GM21825 (cell line): ENCODE measurements around the gene ERCC4.
A peak's percentile ranks its signal among the peaks of the same experiment; 100 is the strongest.

Experiments used
- ATAC-seq: cut with Tn5 transposase; IDR thresholded peaks from one replicate; pipeline ENCODE4 v1.9.1; 2021; ENCODE audit warnings: mild to moderate bottlenecking, moderate library complexity; ENCODE audit not compliant: unreplicated experiment

Gene ERCC4

GRCh38 chr16:13945744-13946485 is 26.0 kb downstream of the ERCC4 start:
- no peak for ATAC-seq

- ATAC-seq: no peak
Measured at GRCh38 chr16:13948086-13948485, 28.1 kb downstream of the ERCC4 start.

- no peak for ATAC-seq
Measured at GRCh38 chr16:13950821-13951547, 31.0 kb downstream of the ERCC4 start.

- no peak for ATAC-seq
Measured at GRCh38 chr16:13951611-13952010, 31.7 kb downstream of the ERCC4 start.

- ATAC-seq: no peak
Measured at GRCh38 chr16:13953501-13953900, 33.5 kb downstream of the ERCC4 start.

- no peak for ATAC-seq
Measured at GRCh38 chr16:13956635-13957196, 36.8 kb downstream of the ERCC4 start.

GRCh38 chr16:13957197-13958078 is 37.5 kb downstream of the ERCC4 start:
- ATAC-seq: peak; percentile 75

GRCh38 chr16:13958474-13958873 is 38.5 kb downstream of the ERCC4 start:
- ATAC-seq: no peak

GRCh38 chr16:13959626-13960025 is 39.7 kb downstream of the ERCC4 start:
- no peak for ATAC-seq

GRCh38 chr16:13961099-13961811 is 41.3 kb downstream of the ERCC4 start:
- no peak for ATAC-seq

- ATAC-seq: no peak
Measured at GRCh38 chr16:13962232-13962631, 42.3 kb downstream of the ERCC4 start.

GRCh38 chr16:13968835-13969234 is 48.9 kb downstream of the ERCC4 start:
- no peak for ATAC-seq

GRCh38 chr16:13969711-13970110 is 49.8 kb downstream of the ERCC4 start:
- ATAC-seq: no peak

- no peak for ATAC-seq
Measured at GRCh38 chr16:13970708-13971422, 50.9 kb downstream of the ERCC4 start.

GRCh38 chr16:13973321-13974023 is 53.5 kb downstream of the ERCC4 start:
- no peak for ATAC-seq

- no peak for ATAC-seq
Measured at GRCh38 chr16:13977177-13977576, 57.2 kb downstream of the ERCC4 start.

- no peak for ATAC-seq
Measured at GRCh38 chr16:13982451-13982850, 62.5 kb downstream of the ERCC4 start.

- ATAC-seq: no peak
Measured at GRCh38 chr16:13983625-13984024, 63.7 kb downstream of the ERCC4 start.

- ATAC-seq: no peak
Measured at GRCh38 chr16:13984794-13985193, 64.8 kb downstream of the ERCC4 start.
